HepG2 (cell line): ENCODE measurements around the gene CACNA1D. TPM values are rescaled to one million over a fixed set of nuclear protein-coding genes. Genes with fewer than 3 reads are reported as not detected.

ENCODE experiments used
- ATAC-seq: fragments of 200-7000 bp; cut with Tn5 transposase; 3 replicates; pipeline ENCODE4 v1.9.1; 2020; ENCODE audit warnings: mild to moderate bottlenecking, moderate library complexity
- BruUV-seq: library from RNA; stranded (reverse); fragments of 400-500 nt; replicated peaks from 2 replicates; lab custom pipeline; 2021; lab: Mats Ljungman, UMichigan
- CTCF ChIA-PET: fragments of 300-600 bp; formaldehyde crosslinking; extraction: SDS; loops from one replicate; lab custom pipeline; 2021; ENCODE audit warnings: low total read pairs, inconsistent platforms, low intra/inter-chr PET ratio; lab: Yijun Ruan, JAX
- POLR2A ChIA-PET: fragments of 350-600 bp; sonication (Branson Sonifier 250); formaldehyde crosslinking; loops from one replicate; lab custom pipeline; 2020; ENCODE audit warnings: antibody characterized with exemption, inconsistent platforms; lab: Yijun Ruan, JAX
- DNase-seq: peaks from one replicate; pipeline ENCODE4 v3.0.0-alpha.2; 2015; ENCODE audit warnings: low spot score
- FAIRE-seq: peaks from 3 replicates; lab custom pipeline; 2011; peaks lifted over from hg19 to GRCh38; lab: Jason Lieb, UNC
- H2AFZ ChIP-seq: one replicate; pipeline ENCODE4 v1.6.1; 2011; ENCODE audit warnings: low read length, inconsistent platforms
- H3K27ac ChIP-seq: fragments of 300-600 bp; 3 replicates; pipeline ENCODE4 v1.8.0; 2011; ENCODE audit warnings: mixed run types, mild to moderate bottlenecking, mixed read lengths, low read length, inconsistent platforms; ENCODE audit not compliant: insufficient read depth; ENCODE audit errors: extremely low read length
- H3K27me3 ChIP-seq, 2 experiments: fragments of 200-600 bp in 1 of 2; 2 replicates in 1 of 2; 3 replicates in 1 of 2; pipeline versions ENCODE4 v1.6.0 to v1.8.0; 2011; ENCODE audit warnings: low read length in 2 of 2, mild to moderate bottlenecking in 2 of 2, moderate library complexity in 2 of 2, inconsistent platforms in 1 of 2; ENCODE audit not compliant: insufficient read depth in 2 of 2, control insufficient read depth in 1 of 2
- H3K36me3 ChIP-seq, 2 experiments: fragments of 200-600 bp in 1 of 2; replicated peaks in 1 of 2; 2 replicates in 1 of 2; 3 replicates in 1 of 2; pipeline versions ENCODE4 v1.5.1 to v1.8.0; 2011; ENCODE audit warnings: low read length in 2 of 2, inconsistent platforms in 1 of 2; ENCODE audit not compliant: insufficient read depth in 2 of 2, control insufficient read depth in 1 of 2
- H3K4me1 ChIP-seq: 2 replicates; pipeline ENCODE4 v1.5.1; 2012; ENCODE audit warnings: low read length, inconsistent platforms; ENCODE audit not compliant: insufficient read depth
- H3K4me2 ChIP-seq: 2 replicates; pipeline ENCODE4 v1.6.0; 2011; ENCODE audit warnings: low read depth, low read length, inconsistent platforms
- H3K4me3 ChIP-seq, 3 experiments: fragments of 200-600 bp in 1 of 3; sonication (generic), shearing (Covaris generic) in 1 of 3; replicated peaks in 1 of 3; 2 replicates each; pipeline ENCODE4 v1.5.1; 2011 to 2016; ENCODE audit warnings: low read length in 3 of 3, inconsistent platforms in 2 of 3, low read depth in 2 of 3, mild to moderate bottlenecking in 2 of 3, control low read depth in 1 of 3, mixed read lengths in 1 of 3; ENCODE audit not compliant: insufficient read depth in 1 of 3
- H3K79me2 ChIP-seq: one replicate; pipeline ENCODE4 v1.6.1; 2011; ENCODE audit warnings: low read length, inconsistent platforms; ENCODE audit not compliant: insufficient read depth
- H3K9ac ChIP-seq: 2 replicates; pipeline ENCODE4 v1.6.0; 2011; ENCODE audit warnings: mild to moderate bottlenecking, low read depth, low read length, inconsistent platforms; ENCODE audit not compliant: insufficient read depth
- H3K9me3 ChIP-seq: 2 replicates; pipeline ENCODE4 v1.5.1; 2012; ENCODE audit warnings: mild to moderate bottlenecking, low read length
- H4K20me1 ChIP-seq: 2 replicates; pipeline ENCODE4 v1.6.0; 2011; ENCODE audit warnings: inconsistent platforms, mild to moderate bottlenecking, low read length, moderate library complexity; ENCODE audit not compliant: insufficient read depth
- AGO2 ChIP-seq: fragments of 200-400 bp; formaldehyde crosslinking; optimal IDR thresholded peaks from 2 replicates; pipeline ENCODE3; 2017; ENCODE audit warnings: mild to moderate bottlenecking, low read depth, low read length, moderate library complexity
- CTCF ChIP-seq: sonication (generic); formaldehyde crosslinking; IDR thresholded peaks from 2 replicates; pipeline ENCODE4 v1.5.0; 2020; ENCODE audit warnings: mild to moderate bottlenecking, missing genetic modification reagents, moderate library complexity
- ELK4 ChIP-seq: sonication (generic); formaldehyde crosslinking; IDR thresholded peaks from 2 replicates; pipeline ENCODE4 v1.9.0; 2021; ENCODE audit warnings: missing genetic modification reagents, borderline replicate concordance
- HNF4A ChIP-seq: sonication (generic); formaldehyde crosslinking; IDR thresholded peaks from 2 replicates; pipeline ENCODE4 v1.4.0; 2020; ENCODE audit warnings: missing genetic modification reagents
- JUND ChIP-seq: sonication (generic); formaldehyde crosslinking; IDR thresholded peaks from 2 replicates; pipeline ENCODE4 v1.8.0; 2022; ENCODE audit warnings: mild to moderate bottlenecking, missing genetic modification reagents
- MED13 ChIP-seq: sonication (generic); formaldehyde crosslinking; IDR thresholded peaks from 2 replicates; pipeline ENCODE4 v1.5.0; 2020; ENCODE audit warnings: missing genetic modification reagents
- MTF1 ChIP-seq: sonication (generic); formaldehyde crosslinking; IDR thresholded peaks from 2 replicates; pipeline ENCODE4 v1.5.0; 2020; ENCODE audit warnings: missing genetic modification reagents
- MXD3 ChIP-seq: IDR thresholded peaks from 2 replicates; pipeline ENCODE4 v1.6.1; 2016; ENCODE audit warnings: mild to moderate bottlenecking, missing biosample characterization, missing genetic modification reagents
- RFX3 ChIP-seq: IDR thresholded peaks from 2 replicates; pipeline ENCODE4 v1.6.1; 2016; ENCODE audit warnings: missing biosample characterization, missing genetic modification reagents
- SNAI1 ChIP-seq: sonication (generic); formaldehyde crosslinking; IDR thresholded peaks from 2 replicates; pipeline ENCODE4 v1.5.0; 2020; ENCODE audit warnings: mild to moderate bottlenecking, missing genetic modification reagents, borderline replicate concordance
- ZEB1 ChIP-seq: IDR thresholded peaks from 2 replicates; pipeline ENCODE4 v1.6.1; 2012; ENCODE audit warnings: mild to moderate bottlenecking, low read depth, inconsistent platforms; ENCODE audit not compliant: insufficient replicate concordance
- ZFP36L1 ChIP-seq: sonication (generic); formaldehyde crosslinking; IDR thresholded peaks from 2 replicates; pipeline ENCODE4 v1.8.0; 2022; ENCODE audit warnings: mild to moderate bottlenecking, missing genetic modification reagents, moderate library complexity
- ZNF230 ChIP-seq: sonication (generic); formaldehyde crosslinking; IDR thresholded peaks from 2 replicates; pipeline ENCODE4 v1.4.0; 2020; ENCODE audit warnings: mild to moderate bottlenecking, missing genetic modification reagents
- ZNF44 ChIP-seq: sonication (generic); formaldehyde crosslinking; IDR thresholded peaks from 2 replicates; pipeline ENCODE4 v1.5.1; 2020; ENCODE audit warnings: mild to moderate bottlenecking, missing genetic modification reagents
- WGBS: methylation state at CpG from one replicate; pipeline ENCODE4 v1.1.6; 2017; ENCODE audit warnings: low lambda C conversion rate; 5-methylcytosine and 5-hydroxymethylcytosine counted together
- in situ Hi-C: cut with HindIII; loops from 2 replicates; pipeline ENCODE4 v1.10.0; 2017; ENCODE audit warnings: low pct_unique_long_range_greater_than_20kb; ENCODE audit not compliant: extremely low pct_ligation_motif_present
- intact Hi-C: fragments of 100-400 bp; cut with micrococcal nuclease; formaldehyde crosslinking; loops from one replicate; pipeline ENCODE4 v1.10.0; 2022; ENCODE audit not compliant: unreplicated experiment
- polyA plus RNA-seq, 8 experiments: library from polyadenylated mRNA; depleted of rRNA in 3 of 8; stranded (reverse) in 7 of 8; unstranded in 1 of 8; fragments of >200 nt; fragmentation: Illumina TruSeq in 4 of 8; extraction: Trizol in 4 of 8; gene quantifications; 2 replicates each; pipeline versions ENCODE4 v1.2.1 to v1.2.3, GENCODE V29; 2011 to 2016; ENCODE audit warnings: low read depth in 4 of 8, missing spikeins in 1 of 8, mixed read lengths in 1 of 8; ENCODE audit not compliant: insufficient read depth in 1 of 8
- total RNA-seq, 5 experiments: library from RNA; depleted of rRNA; stranded (reverse); fragments of >200 nt; fragmentation: Illumina TruSeq; extraction: Trizol; gene quantifications; 2 replicates each; pipeline ENCODE4 v1.2.3, GENCODE V29; 2016; ENCODE audit warnings: low read depth in 1 of 5

CACNA1D gene
- total and polyA plus RNA-seq, 2 of the 13 experiments (the other 11 are each of a cell fraction or from before 2014, with no cell fraction given): 0.26 to 0.38 TPM

DNA sequence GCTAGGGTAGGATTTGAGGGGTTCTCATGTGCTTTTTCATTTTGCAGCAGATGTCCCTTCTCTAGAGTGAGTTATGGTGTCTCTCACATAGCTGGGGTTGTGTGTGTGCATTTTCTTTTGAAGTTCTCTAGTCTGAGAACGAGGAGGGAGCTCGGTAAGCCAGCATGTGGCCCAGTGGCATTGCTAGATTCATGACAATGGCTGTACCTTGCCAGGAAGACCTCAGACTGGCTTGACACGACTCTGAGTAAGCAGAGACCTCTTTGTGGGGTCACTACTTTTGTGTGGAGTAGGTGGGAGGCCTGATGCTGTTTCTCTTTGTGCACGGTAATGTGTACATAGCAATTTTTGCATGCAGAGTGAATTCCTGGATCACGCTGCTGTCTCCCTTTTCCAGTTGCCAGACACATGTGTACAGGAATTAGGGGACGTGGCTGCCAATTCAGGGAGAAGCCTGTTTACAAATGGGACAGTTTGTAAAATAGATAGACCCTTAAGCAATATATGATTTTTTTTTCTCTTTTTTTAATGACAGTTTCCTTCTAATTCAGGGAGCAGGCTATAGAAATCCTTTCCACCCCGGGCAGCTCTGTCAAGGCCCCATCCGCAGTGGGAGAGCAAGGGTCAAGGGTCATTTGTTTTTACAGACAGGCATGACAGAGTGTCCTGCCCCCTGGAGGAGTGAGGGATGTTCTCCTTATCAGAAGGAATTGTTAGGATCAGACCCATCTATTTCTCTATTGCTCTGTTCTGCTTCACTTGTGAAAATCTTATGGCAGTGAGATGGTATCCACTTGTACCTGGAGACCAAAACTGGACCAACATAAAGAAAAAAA is 4.6 kb downstream of the CACNA1D start (continued):
- TF ChIP-seq HNF4A (CRISPR knock-in tag): peak; percentile 49; the same call in 1 of the 2 replicates
- no peak for TF ChIP-seq ZNF44 (CRISPR knock-in tag)
- TF ChIP-seq CTCF (CRISPR knock-in tag): peak; percentile 80

- intact Hi-C loops (no loop called here), in situ Hi-C loops (no loop called here)
- no peaks in the 10 kb centered on the region for H3K9me3 ChIP-seq
- no peak for FAIRE-seq
- TF ChIP-seq ZFP36L1: no peak
- no peak for TF ChIP-seq SNAI1 (CRISPR knock-in tag)
- no peak for TF ChIP-seq ZNF230 (CRISPR knock-in tag)
- TF ChIP-seq ZEB1: no peak
- TF ChIP-seq MXD3 (CRISPR knock-in tag): no peak
- no peak for TF ChIP-seq AGO2
- TF ChIP-seq JUND (CRISPR knock-in tag): no peak
- TF ChIP-seq RFX3 (CRISPR knock-in tag): no peak
- TF ChIP-seq MED13 (CRISPR knock-in tag): no peak
- no peak for TF ChIP-seq MTF1 (CRISPR knock-in tag)
- TF ChIP-seq ELK4 (CRISPR knock-in tag): no peak
- no peak overlapping the region for H3K4me3 ChIP-seq
- no TSS peak for BruUV-seq
- no peak for DNase-seq
- no peak overlapping the region for H3K27ac ChIP-seq
- 79% methylated on average over 7 of the region's 7 CpGs for WGBS
- no peaks in the 10 kb centered on the region for H4K20me1 ChIP-seq
- no peak overlapping the region for H3K9ac ChIP-seq
- peaks cover 4 to 13% of the 10 kb centered on the region in 2 experiments; a peak in 3 of 5 replicates for H3K27me3 ChIP-seq
- peaks cover 19% of the 10 kb centered on the region for H3K4me1 ChIP-seq
- H3K79me2 ChIP-seq: no peaks in the 10 kb centered on the region
- H3K36me3 ChIP-seq: no peaks in the 10 kb centered on the region
- no peak overlapping the region for H2AFZ ChIP-seq
- CTCF ChIA-PET: interaction anchor here (2.1 to 2.7 kb wide), 2 partner anchors 73 to 125 kb away, joined by 16 to 34 read pairs; no protein-coding TSS in a partner anchor
- ATAC-seq: no peak
- POLR2A ChIA-PET: no interaction called here
- no peak overlapping the region for H3K4me2 ChIP-seq
Measured at GRCh38 chr3:53500165-53500777, 5.9 kb downstream of the CACNA1D start.
